GM21786 (cell line): ENCODE data around the gene HYDIN.

Experiments used
- ATAC-seq: cut with Tn5 transposase; IDR thresholded peaks from one replicate; pipeline ENCODE4 v1.9.1; 2021; ENCODE audit not compliant: unreplicated experiment

Gene HYDIN

DNA sequence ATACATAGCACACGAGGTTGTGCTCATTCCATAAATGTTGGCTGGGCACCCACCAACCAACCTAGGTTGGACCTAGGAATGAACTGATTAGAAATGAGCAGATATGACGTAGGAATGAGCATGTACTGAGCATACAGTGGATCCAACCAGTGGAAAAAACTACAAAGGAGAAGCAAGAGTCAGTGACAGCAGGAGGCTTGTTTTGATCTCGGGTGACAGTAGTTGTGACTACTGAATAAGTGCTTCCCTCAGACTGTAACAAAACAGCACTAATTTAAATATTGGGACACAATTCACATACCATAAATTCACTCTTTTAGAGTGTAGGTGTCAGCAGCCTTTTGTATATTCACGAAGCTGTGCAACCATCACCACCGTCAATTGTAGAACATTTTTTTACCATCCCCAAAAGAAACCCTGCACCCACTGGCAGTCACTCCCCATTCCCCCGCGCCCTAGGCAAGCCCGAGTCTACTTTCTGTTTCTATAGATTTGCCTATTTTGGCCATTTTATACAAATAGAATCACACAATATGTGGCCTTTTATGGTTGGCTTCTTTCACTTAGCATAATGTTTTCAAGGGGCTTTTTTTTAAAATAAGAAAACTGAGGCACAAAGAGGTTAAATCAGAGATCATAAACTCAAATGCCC, 436.5 kb downstream of the HYDIN start:
- ATAC-seq, result peak; percentile 51

GRCh38 chr16:70790815-70791214, 439.7 kb downstream of the HYDIN start:
- ATAC-seq, result no peak

DNA sequence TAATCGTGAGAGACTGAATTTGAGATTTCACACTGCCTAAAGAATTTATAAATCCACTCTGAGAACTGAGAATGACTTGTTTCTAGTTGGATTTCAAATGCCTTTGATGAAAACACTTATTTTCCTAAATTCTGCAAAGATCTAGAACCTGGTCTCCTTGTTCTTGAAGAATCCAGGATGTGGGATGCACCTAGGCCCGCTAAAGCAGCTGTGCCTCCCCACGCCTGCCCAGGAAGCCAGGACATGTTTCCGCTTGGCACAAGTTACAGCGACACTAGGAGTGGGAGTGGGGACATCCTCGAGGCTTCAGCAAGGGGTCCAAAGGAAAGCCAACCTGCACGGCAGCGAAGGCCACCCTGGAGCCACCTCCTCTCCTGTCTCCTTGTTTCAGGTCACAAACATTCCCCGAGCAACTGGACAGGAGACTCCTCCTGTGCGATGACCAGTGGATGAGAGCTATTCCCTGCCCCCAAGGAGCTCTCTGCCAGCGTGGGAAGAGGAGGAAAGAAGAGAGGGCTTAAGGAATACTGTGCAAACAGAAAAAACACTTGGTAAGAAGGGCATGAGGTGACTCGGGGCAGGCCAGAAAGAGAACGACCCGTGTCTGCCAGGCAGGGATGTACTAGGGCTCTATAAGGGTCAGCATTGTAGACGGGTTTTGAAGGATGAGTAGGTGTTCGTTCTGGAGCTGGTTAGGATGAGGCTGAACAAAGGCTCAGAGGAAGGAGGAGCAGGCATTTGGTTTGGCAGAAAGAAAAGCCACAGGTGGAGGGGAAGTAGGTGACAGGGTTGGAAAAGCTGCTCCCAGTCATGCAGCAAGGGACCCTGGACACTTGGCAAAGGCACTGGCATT, 440.7 kb downstream of the HYDIN start:
- no peak for ATAC-seq

DNA sequence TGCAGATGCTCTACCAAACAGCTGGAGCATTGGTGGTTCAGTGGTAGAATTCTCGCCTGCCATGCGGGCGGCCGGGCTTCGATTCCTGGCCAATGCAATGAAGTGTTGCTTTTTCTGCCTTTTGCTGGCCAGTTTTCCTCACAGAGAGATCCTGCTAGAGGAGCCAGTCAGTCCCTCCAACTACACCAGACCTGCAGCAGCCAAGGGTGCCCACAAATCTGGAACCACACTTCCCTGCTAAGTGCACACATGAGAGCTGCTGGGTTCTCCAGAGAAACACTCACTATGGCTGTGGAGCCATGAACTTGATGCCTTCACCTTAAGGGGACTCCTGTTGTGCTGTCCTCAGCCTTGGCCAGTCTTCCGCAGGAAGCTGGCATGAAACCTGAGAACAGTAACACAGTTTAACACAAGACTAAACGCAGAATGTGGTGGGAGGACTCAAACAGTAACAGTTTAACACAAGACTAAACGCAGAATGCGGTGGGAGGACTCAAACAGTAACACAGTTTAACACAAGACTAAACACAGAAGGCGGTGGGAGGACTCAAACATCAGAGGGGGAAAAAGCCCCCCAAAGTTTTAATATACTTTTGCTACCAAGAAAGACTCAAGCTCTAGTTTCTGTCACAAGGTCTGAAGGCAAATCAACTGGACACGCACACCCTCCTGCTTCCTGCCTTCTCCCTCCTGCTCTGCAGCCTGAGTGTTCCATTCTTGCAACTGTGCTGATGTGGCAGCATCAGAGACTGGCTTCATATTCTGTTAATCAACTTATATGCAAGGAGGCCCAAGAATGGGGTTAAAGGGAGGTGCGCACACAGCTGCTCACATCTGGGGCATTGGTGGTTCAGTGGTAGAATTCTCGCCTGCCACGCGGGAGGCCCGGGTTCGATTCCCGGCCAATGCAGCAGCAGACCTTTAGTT, 441.6 kb downstream of the HYDIN start:
- no peak for ATAC-seq

DNA sequence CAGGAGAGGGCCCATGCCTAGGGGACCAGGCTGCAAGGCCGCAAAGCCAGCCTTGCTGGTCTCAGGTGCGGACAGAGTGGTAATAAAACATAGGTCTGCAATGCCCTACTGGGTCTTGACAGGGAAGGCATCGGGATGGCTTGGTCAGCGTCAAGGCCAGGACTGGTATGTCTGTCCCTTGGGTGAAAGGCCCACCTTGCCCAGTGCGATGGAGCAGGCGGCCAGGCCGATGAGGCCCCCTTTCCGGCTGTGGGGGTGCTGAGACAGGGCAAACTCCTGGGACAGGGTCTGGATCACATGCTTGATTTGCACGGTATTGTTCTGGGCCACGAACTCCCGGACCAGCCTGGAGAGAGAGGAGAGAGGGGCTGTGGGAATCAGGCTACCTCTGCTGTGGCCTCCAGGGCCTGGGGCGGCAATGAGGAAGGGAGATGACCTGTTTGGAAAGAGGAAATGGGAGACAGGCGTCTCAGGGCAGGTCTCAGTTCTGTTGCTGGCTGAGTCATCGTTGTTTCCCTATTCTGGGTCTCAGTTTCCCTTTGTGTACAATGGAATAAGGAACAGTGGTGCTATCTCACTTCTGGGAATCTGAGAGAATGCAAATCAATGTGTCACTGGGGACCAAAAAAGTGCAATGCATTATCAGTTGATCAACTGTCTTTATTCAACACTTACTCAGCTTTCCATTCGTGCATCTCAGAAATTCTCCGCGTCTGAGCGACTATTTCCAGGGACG, 444.3 kb downstream of the HYDIN start:
- ATAC-seq, result no peak

- no peak for ATAC-seq
These were observed 445.6 kb downstream of the HYDIN start for GRCh38 chr16:70784692-70785555.

DNA sequence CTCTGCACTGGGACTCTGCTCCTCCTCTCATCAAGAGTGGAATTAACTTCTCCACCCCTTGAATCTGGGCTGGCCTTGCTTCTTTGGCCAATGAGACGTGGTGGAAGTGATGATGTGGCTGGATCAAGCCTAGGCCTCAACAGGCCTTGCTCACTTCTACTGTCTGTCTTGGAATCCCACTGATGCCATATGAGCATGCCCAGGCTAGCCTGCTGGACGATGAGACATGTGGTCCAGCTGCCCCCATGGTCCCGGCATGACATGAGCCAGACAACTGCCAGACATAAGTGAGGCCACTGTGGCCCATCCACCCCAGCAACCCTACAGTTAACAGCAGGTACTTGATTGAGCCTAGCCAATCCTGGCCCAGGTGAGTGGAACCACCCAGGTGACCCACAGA, 448.3 kb downstream of the HYDIN start:
- no peak for ATAC-seq

DNA sequence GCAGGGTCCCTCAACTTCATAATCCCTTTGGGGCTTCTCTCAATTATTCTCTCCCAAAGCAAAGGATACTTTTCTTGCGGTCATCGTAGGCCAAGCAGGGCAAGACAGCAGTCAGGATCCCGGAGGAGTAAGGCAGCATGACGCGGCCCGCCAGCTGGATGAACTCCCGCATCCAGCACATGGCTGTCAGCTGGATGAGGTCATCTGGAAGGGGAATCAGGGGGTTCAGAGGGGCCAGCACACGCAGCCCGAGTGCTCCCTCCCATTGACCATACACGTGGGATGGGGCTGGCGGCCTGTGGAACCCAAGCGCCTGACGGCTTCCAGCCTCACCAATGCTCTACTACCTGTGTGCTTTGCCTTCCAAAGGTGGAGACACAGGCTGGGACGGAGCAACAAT, 448.7 kb downstream of the HYDIN start:
- no peak for ATAC-seq

GRCh38 chr16:70780546-70780945, 450.0 kb downstream of the HYDIN start:
- ATAC-seq, result no peak

DNA sequence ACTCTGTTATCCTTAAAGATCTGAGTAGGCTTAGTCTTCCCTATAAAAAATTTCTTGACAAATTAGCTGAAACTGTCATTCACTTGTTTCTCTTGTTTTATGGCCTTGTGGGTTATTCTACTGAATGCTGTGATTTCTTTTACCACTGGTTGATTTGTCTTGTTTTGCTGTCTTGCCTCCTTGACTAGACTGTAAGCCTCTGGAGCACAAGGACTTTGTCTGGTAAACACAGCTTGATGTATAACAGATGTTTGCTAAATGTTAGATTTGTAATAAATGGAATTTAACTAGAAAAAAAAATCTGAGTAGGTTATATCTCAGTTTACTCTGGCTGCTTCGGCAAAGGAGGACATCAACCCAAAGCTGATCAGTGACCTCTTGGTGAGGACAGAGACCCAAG, 451.2 kb downstream of the HYDIN start:
- ATAC-seq, result no peak

DNA sequence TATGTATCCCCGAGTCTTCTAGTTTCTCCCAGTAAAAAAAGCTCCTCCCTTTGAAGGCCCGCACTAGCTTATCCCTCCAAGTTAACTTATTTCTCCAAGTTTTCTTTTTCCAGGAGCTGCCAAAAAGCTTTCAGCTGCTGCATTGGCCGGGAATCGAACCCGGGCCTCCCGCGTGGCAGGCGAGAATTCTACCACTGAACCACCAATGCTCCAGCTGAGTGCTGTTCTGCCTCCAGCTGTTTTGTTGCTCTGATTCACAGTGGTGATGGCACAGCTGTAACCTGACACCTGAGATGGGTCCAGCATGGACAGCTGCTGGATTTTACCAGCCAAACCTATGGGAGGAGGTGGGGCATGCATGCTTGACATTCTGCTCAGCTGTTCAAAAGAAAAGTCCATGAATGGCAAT, 451.6 kb downstream of the HYDIN start:
- no peak for ATAC-seq

DNA sequence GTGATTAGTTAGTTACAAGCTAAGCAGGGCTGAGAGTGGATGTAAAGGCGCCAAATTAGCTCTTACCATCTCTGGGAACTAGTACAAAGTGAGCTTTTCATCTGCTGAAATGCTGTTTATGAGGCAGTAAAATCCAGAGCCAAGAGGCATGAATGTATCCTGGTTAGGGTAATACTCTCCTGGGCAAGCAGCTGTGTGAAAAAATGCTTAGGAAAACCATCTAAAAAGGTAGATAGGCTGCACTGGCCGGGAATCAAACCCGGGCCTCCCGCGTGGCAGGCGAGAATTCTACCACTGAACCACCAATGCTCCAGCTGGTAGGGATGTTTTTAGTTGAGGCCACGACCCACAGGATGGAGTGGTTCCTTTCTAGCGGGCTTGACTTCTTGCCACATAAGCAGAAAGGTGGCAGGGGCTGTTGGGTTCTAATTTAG, 452.5 kb downstream of the HYDIN start:
- ATAC-seq, result no peak

DNA sequence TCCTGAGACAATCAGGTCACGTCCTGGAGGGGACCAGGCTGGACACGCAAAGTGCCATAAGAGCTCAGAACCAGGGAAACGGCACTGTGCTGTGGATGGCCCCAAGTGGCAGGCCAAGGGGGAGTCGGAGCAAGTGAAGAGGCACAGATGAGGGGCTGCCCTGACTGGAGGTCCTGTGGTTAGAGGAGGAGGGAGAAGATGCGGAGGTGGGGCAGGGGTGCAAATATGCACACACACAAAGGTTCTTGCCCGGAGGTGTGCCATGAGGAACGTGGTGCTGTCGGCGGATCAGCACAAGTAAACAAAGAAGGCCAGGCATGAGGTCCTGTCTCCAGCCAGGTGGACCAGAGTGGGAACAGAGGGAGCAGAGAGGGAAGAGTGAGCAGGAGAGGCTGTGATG, 453.0 kb downstream of the HYDIN start:
- no peak for ATAC-seq

DNA sequence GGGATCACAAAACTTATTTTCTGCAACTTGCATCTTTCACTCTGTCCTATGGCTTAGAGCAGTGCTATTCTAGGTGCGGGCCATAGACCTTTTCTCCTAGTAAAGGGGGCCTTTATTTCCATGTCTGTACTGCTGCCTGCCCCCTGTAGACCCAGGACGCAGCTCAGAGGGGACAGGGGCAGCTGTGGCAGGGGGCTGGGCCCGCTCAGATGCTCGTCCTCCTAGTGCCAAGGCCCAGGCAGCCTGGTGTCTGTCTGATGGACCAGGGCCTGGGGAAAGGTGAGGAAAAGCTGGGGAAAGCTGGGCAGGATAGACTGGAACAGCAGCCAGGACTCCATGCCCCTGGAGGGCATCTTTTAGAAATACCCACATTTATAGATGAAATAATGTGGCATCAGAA, 455.1 kb downstream of the HYDIN start:
- no peak for ATAC-seq

- no peak for ATAC-seq
These were observed 456.3 kb downstream of the HYDIN start for GRCh38 chr16:70774261-70774660.

- no peak for ATAC-seq
These were observed 458.0 kb downstream of the HYDIN start for GRCh38 chr16:70772493-70772892.

DNA sequence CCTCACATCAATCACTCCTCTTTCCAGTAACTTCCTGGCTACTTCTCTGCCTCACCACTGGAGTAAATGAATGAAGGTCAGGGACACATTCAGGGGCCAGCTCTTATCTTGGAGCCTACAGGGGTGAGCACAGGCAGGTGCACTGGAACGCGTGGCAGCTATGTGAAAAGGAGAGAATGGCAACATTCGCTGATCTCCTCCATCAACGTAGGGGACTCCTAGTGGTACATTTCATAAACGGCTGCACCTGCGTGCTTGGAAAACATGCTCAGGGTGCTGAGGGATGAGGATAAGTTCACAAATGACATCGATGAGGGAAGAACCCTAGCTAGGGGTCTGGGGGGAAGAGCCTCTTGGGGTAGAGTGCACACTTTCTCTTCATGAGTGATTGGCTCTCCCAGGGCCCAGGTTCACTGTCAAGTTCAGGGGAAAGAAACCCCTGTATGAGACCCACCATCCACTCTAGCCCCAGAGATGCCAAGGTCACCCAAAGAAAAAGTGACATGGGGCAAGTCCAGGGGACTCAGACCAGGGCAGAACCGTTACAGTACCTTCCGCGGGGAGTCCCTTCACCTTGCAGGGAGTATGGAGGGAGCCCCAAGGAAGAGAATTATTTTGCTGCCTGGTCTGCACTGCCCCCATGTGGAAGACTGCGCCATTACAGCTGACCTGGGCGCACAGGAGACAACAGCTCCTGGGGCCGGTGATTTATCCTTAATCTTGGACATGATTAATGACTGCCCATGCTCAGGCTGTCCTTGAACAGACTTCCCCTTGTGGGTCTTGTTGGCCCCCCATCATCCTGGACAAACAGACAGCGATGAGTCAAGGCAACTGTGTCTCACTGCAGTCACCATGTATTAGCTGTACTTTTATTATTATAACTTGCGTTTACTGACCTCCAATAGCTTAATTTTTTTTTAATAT, 459.6 kb downstream of the HYDIN start:
- no peak for ATAC-seq

- no peak for ATAC-seq
These were observed 460.3 kb downstream of the HYDIN start for GRCh38 chr16:70770291-70770625.

GRCh38 chr16:70769761-70770160, 460.8 kb downstream of the HYDIN start:
- ATAC-seq, result no peak
